H9 (cell line): ENCODE measurements around the gene RDH13. TPM values are rescaled to one million over a fixed set of nuclear protein-coding genes. Genes with fewer than 3 reads are reported as not detected.

Experiments
- DNase-seq: peaks from one replicate; pipeline ENCODE4 v3.0.0-alpha.2; 2017
- H2AFZ ChIP-seq: one replicate; pipeline ENCODE4 v1.6.1; 2013; ENCODE audit warnings: mild to moderate bottlenecking, low read length, control low read depth, moderate library complexity
- H2AK5ac ChIP-seq: 2 replicates; pipeline ENCODE4 v1.6.1; 2013; ENCODE audit warnings: low read length, control low read depth, mixed read lengths; ENCODE audit not compliant: insufficient read length
- H2BK120ac ChIP-seq: one replicate; pipeline ENCODE4 v1.6.1; 2013; ENCODE audit warnings: low read depth, mild to moderate bottlenecking, low read length, control low read depth, inconsistent platforms; ENCODE audit not compliant: poor library complexity, severe bottlenecking
- H2BK12ac ChIP-seq: 2 replicates; pipeline ENCODE4 v1.6.1; 2013; ENCODE audit warnings: low read length, control low read depth, mixed read lengths, low read depth; ENCODE audit not compliant: insufficient read length
- H2BK15ac ChIP-seq: 2 replicates; pipeline ENCODE4 v1.6.1; 2013; ENCODE audit warnings: low read depth, low read length, control low read depth
- H2BK20ac ChIP-seq: one replicate; pipeline ENCODE4 v1.6.1; 2013; ENCODE audit warnings: low read depth, mild to moderate bottlenecking, low read length, control low read depth, inconsistent platforms; ENCODE audit not compliant: poor library complexity, severe bottlenecking
- H2BK5ac ChIP-seq: 2 replicates; pipeline ENCODE4 v1.6.1; 2013; ENCODE audit warnings: low read length, control low read depth, mixed read lengths; ENCODE audit not compliant: insufficient read length
- H3K14ac ChIP-seq: 2 replicates; pipeline ENCODE4 v1.6.1; 2013; ENCODE audit warnings: low read length, control low read depth; ENCODE audit not compliant: insufficient read depth
- H3K18ac ChIP-seq: 2 replicates; pipeline ENCODE4 v1.6.1; 2013; ENCODE audit warnings: low read depth, mild to moderate bottlenecking, mixed read lengths, low read length, control low read depth; ENCODE audit not compliant: insufficient read length
- H3K23ac ChIP-seq: 2 replicates; pipeline ENCODE4 v1.6.1; 2013; ENCODE audit warnings: low read length, control low read depth, mixed read lengths, low read depth; ENCODE audit not compliant: insufficient read length
- H3K23me2 ChIP-seq: 2 replicates; pipeline ENCODE4 v1.6.1; 2013; ENCODE audit warnings: low read depth, mild to moderate bottlenecking, mixed read lengths, low read length, control low read depth; ENCODE audit not compliant: insufficient read length, poor library complexity, severe bottlenecking
- H3K27ac ChIP-seq: 2 replicates; pipeline ENCODE4 v1.5.1; 2013; ENCODE audit warnings: low read length, control low read depth, mixed read lengths, low read depth; ENCODE audit not compliant: insufficient read length
- H3K27me3 ChIP-seq: 2 replicates; pipeline ENCODE4 v1.6.1; 2013; ENCODE audit warnings: low read length, control low read depth, inconsistent platforms; ENCODE audit not compliant: insufficient read depth
- H3K4ac ChIP-seq: 2 replicates; pipeline ENCODE4 v1.6.1; 2013; ENCODE audit warnings: low read depth, mild to moderate bottlenecking, control low read depth, inconsistent platforms, low read length, moderate library complexity
- H3K4me1 ChIP-seq: 2 replicates; pipeline ENCODE4 v1.6.1; 2013; ENCODE audit warnings: low read length, control low read depth, inconsistent platforms; ENCODE audit not compliant: insufficient read depth
- H3K4me2 ChIP-seq: 2 replicates; pipeline ENCODE4 v1.6.1; 2013; ENCODE audit warnings: low read length, control low read depth, mixed read lengths; ENCODE audit not compliant: insufficient read length, insufficient read depth
- H3K56ac ChIP-seq: 2 replicates; pipeline ENCODE4 v1.6.1; 2013; ENCODE audit warnings: low read depth, mild to moderate bottlenecking, mixed read lengths, low read length, control low read depth; ENCODE audit not compliant: insufficient read length
- H3K79me1 ChIP-seq: 2 replicates; pipeline ENCODE4 v1.6.1; 2013; ENCODE audit warnings: low read depth, mild to moderate bottlenecking, moderate library complexity, low read length, control low read depth, inconsistent platforms; ENCODE audit not compliant: insufficient read depth, poor library complexity, severe bottlenecking
- H3K79me2 ChIP-seq: 2 replicates; pipeline ENCODE4 v1.6.1; 2013; ENCODE audit warnings: low read length, control low read depth, inconsistent platforms; ENCODE audit not compliant: insufficient read depth
- H3K9ac ChIP-seq: 2 replicates; pipeline ENCODE4 v1.6.1; 2013; ENCODE audit warnings: low read length, control low read depth, mixed read lengths; ENCODE audit not compliant: insufficient read length; ENCODE audit errors: extremely low read depth
- H3K9me3 ChIP-seq: one replicate; pipeline ENCODE4 v1.6.1; 2013; ENCODE audit warnings: low read depth, low read length, inconsistent platforms; ENCODE audit not compliant: control insufficient read depth
- H3T11ph ChIP-seq: one replicate; pipeline ENCODE4 v1.6.1; 2013; ENCODE audit warnings: mild to moderate bottlenecking, low read length, control low read depth, inconsistent platforms
- H4K20me1 ChIP-seq: one replicate; pipeline ENCODE4 v1.6.1; 2013; ENCODE audit not compliant: control insufficient read depth, insufficient read length, insufficient read depth
- H4K5ac ChIP-seq: 2 replicates; pipeline ENCODE4 v1.6.1; 2013; ENCODE audit warnings: low read depth, mild to moderate bottlenecking, mixed read lengths, low read length, control low read depth; ENCODE audit not compliant: insufficient read length
- H4K8ac ChIP-seq: replicated peaks from 2 replicates; pipeline ENCODE4 v1.6.1; 2013; ENCODE audit warnings: low read length, control low read depth, mixed read lengths, low read depth; ENCODE audit not compliant: insufficient read length
- H4K91ac ChIP-seq: 2 replicates; pipeline ENCODE4 v1.6.1; 2013; ENCODE audit warnings: low read depth, mild to moderate bottlenecking, moderate library complexity, mixed read lengths, low read length, control low read depth; ENCODE audit not compliant: insufficient read length
- H3K27ac Mint-ChIP-seq, 3 experiments: 2 replicates in 2 of 3; 3 replicates in 1 of 3; pipeline ENCODE4 v1.8.0; 2020 to 2021; ENCODE audit warnings: mixed read lengths in 3 of 3, mild to moderate bottlenecking in 1 of 3, moderate library complexity in 1 of 3
- H3K27me3 Mint-ChIP-seq: 2 replicates; pipeline ENCODE4 v1.8.0; 2021; ENCODE audit warnings: low read depth, mild to moderate bottlenecking, moderate library complexity, mixed read lengths
- H3K36me3 Mint-ChIP-seq, 3 experiments: 2 replicates in 2 of 3; 3 replicates in 1 of 3; pipeline ENCODE4 v1.8.0; 2020 to 2021; ENCODE audit warnings: low read depth in 3 of 3, mixed read lengths in 3 of 3; ENCODE audit not compliant: insufficient read depth in 1 of 3
- H3K4me1 Mint-ChIP-seq, 2 experiments: 2 replicates each; pipeline ENCODE4 v1.8.0; 2020; ENCODE audit warnings: mixed read lengths in 2 of 2
- H3K4me3 Mint-ChIP-seq, 2 experiments: 2 replicates in 1 of 2; 3 replicates in 1 of 2; pipeline ENCODE4 v1.8.0; 2020 to 2021; ENCODE audit warnings: mild to moderate bottlenecking in 2 of 2, mixed read lengths in 2 of 2, moderate library complexity in 1 of 2
- H3K9me3 Mint-ChIP-seq, 2 experiments: 2 replicates in 1 of 2; 3 replicates in 1 of 2; pipeline ENCODE4 v1.8.0; 2020; ENCODE audit warnings: mild to moderate bottlenecking in 2 of 2, mixed read lengths in 2 of 2, moderate library complexity in 1 of 2
- CTCF ChIP-seq: fragments of 200-600 bp; sonication (generic); conservative IDR thresholded peaks from 3 replicates; pipeline ENCODE4 v1.8.0; 2021; ENCODE audit warnings: antibody characterized with exemption, mild to moderate bottlenecking
- WGBS: extraction: QIAGEN DNeasy Blood & Tissue Kit; methylation state at CpG from one replicate; pipeline ENCODE4 v1.1.7; 2013; ENCODE audit warnings: missing lambda C conversion rate, low lambda C conversion rate, mixed read lengths; ENCODE audit not compliant: insufficient read length; ENCODE audit errors: extremely low coverage; 5-methylcytosine and 5-hydroxymethylcytosine counted together
- total RNA-seq: library from RNA; stranded (reverse); gene quantifications from 2 replicates; pipeline ENCODE4 v1.2.1, GENCODE V29; 2021

RDH13 gene
- total RNA-seq, 1 experiment from 2014 or later, result 21.5 TPM

- no peak overlapping the region for H3K27ac Mint-ChIP-seq
- Histone ChIP-seq H3K4ac (no peak overlapping the region), H3K4me2 (no peak overlapping the region), H3K23me2 (peaks cover 20% of the 10 kb centered on the region), H3K23ac (no peak overlapping the region), H3K56ac (no peak overlapping the region), H3K9ac (no peak overlapping the region), H4K91ac (no peak overlapping the region), H3T11ph (no peak overlapping the region), H3K14ac (no peak overlapping the region), H2BK5ac (no peak overlapping the region), H3K9me3 (no peaks in the 10 kb centered on the region), H2BK120ac (no peak overlapping the region), H3K27me3 (peaks cover 2% of the 10 kb centered on the region; the same call in 1 of the 2 replicates), H3K79me1 (no peaks in the 10 kb centered on the region), H2AFZ (no peak overlapping the region), H2BK15ac (no peak overlapping the region), H2BK20ac (no peak overlapping the region), H3K27ac (no peak overlapping the region), H3K79me2 (no peaks in the 10 kb centered on the region), H4K8ac (no peak overlapping the region), H3K18ac (no peak overlapping the region), H4K5ac (no peak overlapping the region), H4K20me1 (no peaks in the 10 kb centered on the region), H3K4me1 (peaks cover 5% of the 10 kb centered on the region; the same call in 1 of the 2 replicates), H2BK12ac (no peak overlapping the region), H2AK5ac (no peak overlapping the region)
- peaks cover 3 to 8% (median 6%) of the 10 kb centered on the region in 3 experiments; a peak in 6 of 7 replicates for H3K36me3 Mint-ChIP-seq
- no peak for TF ChIP-seq CTCF
- peaks cover 63% of the 10 kb centered on the region for H3K27me3 Mint-ChIP-seq
- peak overlapping the region in 1 of 2 experiments; percentile 87; a peak in 1 of 5 replicates for H3K4me3 Mint-ChIP-seq
- no CpG with 5 or more reads among the region's 5 CpGs for WGBS
- H3K9me3 Mint-ChIP-seq, result peaks cover 2 to 5% of the 10 kb centered on the region in 2 experiments; a peak in 3 of 5 replicates
- peaks cover 25 to 46% of the 10 kb centered on the region in 2 experiments for H3K4me1 Mint-ChIP-seq
- no peak for DNase-seq
Measured at GRCh38 chr19:55078996-55079395, 16.0 kb upstream of the RDH13 start.
